ENCODE results near the gene CLEC12A. TPM values are rescaled to one million over a fixed set of nuclear protein-coding genes. Genes with fewer than 3 reads are reported as not detected.
"Not testable (repeated sequence)": the region's sequence is repeated elsewhere in the genome, so short reads cannot be mapped to it uniquely, and the experiment has no call there.

CLEC12A gene
- total RNA-seq, 6 donors from 2014 or later, result 3.1 to 63.5 (median 9.2) TPM

- WGBS, 2 donors, result 81 to 100% methylated on average over 2 of the region's 2 CpGs
Measured at GRCh38 chr12:9975614-9976013, 4.4 kb downstream of the CLEC12A start.

GRCh38 chr12:9976626-9977025 is 5.4 kb downstream of the CLEC12A start:
- DNase-seq; H3K27ac ChIP-seq; H3K4me3 ChIP-seq; H3K36me3 ChIP-seq; H3K9me3 ChIP-seq; H3K4me1 ChIP-seq; H3K27me3 ChIP-seq; ATAC-seq (ENCODE audit: low FRiP score in 2 of 2): not testable (repeated sequence)
- 57 to 67% methylated on average over 5 of the region's 5 CpGs for WGBS, 2 donors

More at GRCh38 chr12:9975614-9976013, 4.4 kb downstream of the CLEC12A start:
- DNase-seq, result no peak
- no peak for ATAC-seq (ENCODE audit: low FRiP score in 2 of 2)
- Histone ChIP-seq H3K36me3 (no peaks in the 10 kb centered on the region), H3K4me1 (no peaks in the 10 kb centered on the region), H3K27ac (no peak overlapping the region), H3K27me3 (no peaks in the 10 kb centered on the region), H3K9me3 (no peaks in the 10 kb centered on the region), H3K4me3 (no peak overlapping the region)
- no peak for TF ChIP-seq EP300 (IDR thresholded peaks at IDR 0.05)
- TF ChIP-seq POLR2A (IDR thresholded peaks at IDR 0.05), result no peak
- no peak for TF ChIP-seq CTCF (IDR thresholded peaks at IDR 0.05)
- TF ChIP-seq POLR2AphosphoS5 (IDR thresholded peaks at IDR 0.05), result no peak

GRCh38 chr12:9977916-9978315 is 6.7 kb downstream of the CLEC12A start:
- Histone ChIP-seq H3K36me3 (no peaks in the 10 kb centered on the region), H3K27ac (no peak overlapping the region), H3K4me3 (no peak overlapping the region), H3K9me3 (no peaks in the 10 kb centered on the region), H3K27me3 (no peaks in the 10 kb centered on the region), H3K4me1 (no peaks in the 10 kb centered on the region)
- no peak for DNase-seq
- no peak for TF ChIP-seq CTCF (IDR thresholded peaks at IDR 0.05)
- no peak for TF ChIP-seq POLR2A (IDR thresholded peaks at IDR 0.05)
- TF ChIP-seq POLR2AphosphoS5 (IDR thresholded peaks at IDR 0.05), result no peak
- no peak for TF ChIP-seq EP300 (IDR thresholded peaks at IDR 0.05)
- no peak for ATAC-seq (ENCODE audit: low FRiP score in 2 of 2)

DNA sequence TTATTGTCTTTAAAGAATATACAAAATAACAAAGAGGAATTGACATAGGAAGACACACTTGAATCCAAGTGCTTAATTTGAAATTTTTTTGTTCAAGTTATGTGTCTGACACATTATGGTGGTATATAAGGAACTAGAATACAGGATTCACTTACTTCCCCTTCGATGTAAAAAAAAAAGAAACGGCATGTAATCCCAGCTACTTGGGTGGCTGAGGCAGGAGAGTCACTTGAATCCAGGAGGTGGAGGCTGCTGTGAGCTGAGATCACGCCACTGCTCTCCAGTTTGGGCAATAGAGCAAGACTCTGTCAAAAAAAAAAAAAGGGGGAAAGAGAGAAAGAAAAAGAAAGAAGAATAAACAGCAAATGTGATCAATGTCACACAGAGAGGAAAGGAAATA is 8.9 kb downstream of the CLEC12A start:
- Histone ChIP-seq H3K9me3 (no peaks in the 10 kb centered on the region), H3K4me1 (no peaks in the 10 kb centered on the region), H3K36me3 (no peaks in the 10 kb centered on the region), H3K27me3 (no peaks in the 10 kb centered on the region), H3K27ac (no peak overlapping the region), H3K4me3 (no peak overlapping the region)
- no peak for DNase-seq
- WGBS, 2 donors, result 61 to 79% methylated on average over 3 of the region's 3 CpGs
- no peak for TF ChIP-seq POLR2A (IDR thresholded peaks at IDR 0.05)
- no peak for TF ChIP-seq EP300 (IDR thresholded peaks at IDR 0.05)
- no peak for TF ChIP-seq POLR2AphosphoS5 (IDR thresholded peaks at IDR 0.05)
- TF ChIP-seq CTCF (IDR thresholded peaks at IDR 0.05), result no peak
- ATAC-seq (ENCODE audit: low FRiP score in 2 of 2), result no peak

DNA sequence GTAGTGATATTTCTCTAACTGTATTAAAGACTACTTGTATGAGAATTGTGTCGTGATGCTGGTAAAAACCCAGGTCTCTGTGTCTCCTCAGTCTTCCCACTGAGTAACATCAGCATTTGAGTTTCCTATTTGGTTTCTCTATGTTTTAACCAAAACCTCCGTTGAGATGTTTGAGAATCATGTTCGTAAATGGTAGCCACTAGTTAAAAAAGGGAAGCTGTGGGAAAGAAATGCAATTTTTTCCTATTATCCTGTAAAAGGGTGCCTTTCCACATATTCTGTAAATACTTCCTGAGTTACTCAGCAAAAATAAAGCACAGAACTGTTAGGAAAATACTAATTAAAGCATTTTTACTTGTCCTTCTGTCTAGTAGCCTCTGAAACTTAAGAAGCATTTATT is 20.7 kb downstream of the CLEC12A start:
- WGBS, 2 donors, result 56 to 62% methylated on average over 3 of the region's 3 CpGs
- H3K9me3 ChIP-seq, result no peaks in the 10 kb centered on the region
- no peak overlapping the region for H3K27ac ChIP-seq
- ATAC-seq (ENCODE audit: low FRiP score in 2 of 2), result no peak
- H3K27me3 ChIP-seq, result no peaks in the 10 kb centered on the region
- H3K4me3 ChIP-seq, result no peak overlapping the region
- H3K36me3 ChIP-seq, result no peaks in the 10 kb centered on the region
- no peak for TF ChIP-seq POLR2AphosphoS5 (IDR thresholded peaks at IDR 0.05)
- no peak for TF ChIP-seq POLR2A (IDR thresholded peaks at IDR 0.05)
- no peak for TF ChIP-seq CTCF (IDR thresholded peaks at IDR 0.05)
- TF ChIP-seq EP300 (IDR thresholded peaks at IDR 0.05), result no peak
- no peak for DNase-seq
- no peaks in the 10 kb centered on the region for H3K4me1 ChIP-seq
